ENCODE measurements around the gene FABP3. TPM values are rescaled to one million over a fixed set of nuclear protein-coding genes. Genes with fewer than 3 reads are reported as not detected.

The FABP3 gene
- total and polyA plus RNA-seq, 2 of the 13 experiments (the other 11 are each of a cell fraction or from before 2014, with no cell fraction given), result 0.21 to 0.24 TPM

GRCh38 chr1:31387612-31388011 is 14.7 kb upstream of the FABP3 start (continued):
- TF ChIP-seq AKNA (CRISPR knock-in tag; IDR thresholded peaks at IDR 0.05; ENCODE audit: borderline replicate concordance) (no peak), MBD4 (IDR thresholded peaks at IDR 0.05; ENCODE audit: borderline replicate concordance, low read length) (no peak)
- TF ChIP-seq, protein P1, sequence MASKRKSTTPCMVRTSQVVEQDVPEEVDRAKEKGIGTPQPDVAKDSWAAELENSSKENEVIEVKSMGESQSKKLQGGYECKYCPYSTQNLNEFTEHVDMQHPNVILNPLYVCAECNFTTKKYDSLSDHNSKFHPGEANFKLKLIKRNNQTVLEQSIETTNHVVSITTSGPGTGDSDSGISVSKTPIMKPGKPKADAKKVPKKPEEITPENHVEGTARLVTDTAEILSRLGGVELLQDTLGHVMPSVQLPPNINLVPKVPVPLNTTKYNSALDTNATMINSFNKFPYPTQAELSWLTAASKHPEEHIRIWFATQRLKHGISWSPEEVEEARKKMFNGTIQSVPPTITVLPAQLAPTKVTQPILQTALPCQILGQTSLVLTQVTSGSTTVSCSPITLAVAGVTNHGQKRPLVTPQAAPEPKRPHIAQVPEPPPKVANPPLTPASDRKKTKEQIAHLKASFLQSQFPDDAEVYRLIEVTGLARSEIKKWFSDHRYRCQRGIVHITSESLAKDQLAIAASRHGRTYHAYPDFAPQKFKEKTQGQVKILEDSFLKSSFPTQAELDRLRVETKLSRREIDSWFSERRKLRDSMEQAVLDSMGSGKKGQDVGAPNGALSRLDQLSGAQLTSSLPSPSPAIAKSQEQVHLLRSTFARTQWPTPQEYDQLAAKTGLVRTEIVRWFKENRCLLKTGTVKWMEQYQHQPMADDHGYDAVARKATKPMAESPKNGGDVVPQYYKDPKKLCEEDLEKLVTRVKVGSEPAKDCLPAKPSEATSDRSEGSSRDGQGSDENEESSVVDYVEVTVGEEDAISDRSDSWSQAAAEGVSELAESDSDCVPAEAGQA (IDR thresholded peaks at IDR 0.05; ENCODE audit: low read depth), result no peak
- TF ChIP-seq, protein P1 (CRISPR knock-in tag; IDR thresholded peaks at IDR 0.05; ENCODE audit: borderline replicate concordance), result no peak
